NOMO-1 treated with dmso at 0.1 percent for 144 hours (cell line): ENCODE data around the gene NDUFA5.
A peak's percentile ranks its signal among the peaks of the same experiment; 100 is the strongest.

Experiments used
- DNase-seq: peaks from one replicate; lab custom pipeline; 2025; ENCODE audit not compliant: unreplicated experiment; lab: John Stamatoyannopoulos, UW

NDUFA5 gene

DNA sequence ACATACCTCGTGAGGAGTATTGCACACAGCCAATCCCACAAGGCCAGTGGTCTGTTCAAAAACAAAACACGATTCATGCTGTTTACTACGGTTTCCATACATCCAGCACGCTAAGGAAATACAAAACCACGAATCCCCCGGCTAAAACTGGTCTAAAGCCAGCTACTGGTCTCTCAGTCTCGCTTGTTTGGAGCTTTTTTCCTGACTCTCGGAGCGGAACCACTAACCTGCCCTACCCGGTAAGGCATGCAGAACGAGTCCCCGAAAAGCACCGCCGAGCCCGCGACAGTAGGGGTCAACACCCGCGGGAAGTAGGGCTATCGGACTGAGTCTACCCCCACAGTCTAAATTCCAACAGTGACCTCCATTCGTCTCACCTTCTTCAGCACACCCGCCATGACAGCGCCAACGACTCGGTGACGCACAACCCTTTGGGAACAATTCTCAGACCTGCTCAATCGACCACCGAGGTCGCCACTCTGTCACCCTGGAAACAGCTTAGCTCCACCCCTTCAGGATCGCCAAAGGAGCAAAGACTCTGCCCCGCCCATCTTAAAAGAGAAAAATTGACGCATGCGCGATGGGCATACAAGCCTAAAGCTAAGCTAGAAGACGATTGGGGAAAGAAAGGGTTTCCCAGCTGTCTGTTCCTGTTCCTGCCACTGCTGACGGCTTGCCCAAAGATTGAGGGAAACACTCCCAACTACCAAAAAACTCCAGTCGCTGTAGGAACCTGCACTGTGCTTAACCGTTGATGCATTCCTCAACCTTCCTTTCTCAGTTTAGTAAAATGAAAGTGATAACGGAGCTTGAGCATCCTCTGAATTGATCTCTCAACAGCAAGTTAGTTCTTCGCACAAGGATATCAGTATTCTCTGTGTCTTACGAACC, at the start of gene NDUFA5:
Gene NDUFA5 (minus strand): TSS at position 421 of the 891 bp plus-strand sequence. CDS start 23 bp downstream, at position 398.
- DNase-seq: peak; percentile 52

DNA sequence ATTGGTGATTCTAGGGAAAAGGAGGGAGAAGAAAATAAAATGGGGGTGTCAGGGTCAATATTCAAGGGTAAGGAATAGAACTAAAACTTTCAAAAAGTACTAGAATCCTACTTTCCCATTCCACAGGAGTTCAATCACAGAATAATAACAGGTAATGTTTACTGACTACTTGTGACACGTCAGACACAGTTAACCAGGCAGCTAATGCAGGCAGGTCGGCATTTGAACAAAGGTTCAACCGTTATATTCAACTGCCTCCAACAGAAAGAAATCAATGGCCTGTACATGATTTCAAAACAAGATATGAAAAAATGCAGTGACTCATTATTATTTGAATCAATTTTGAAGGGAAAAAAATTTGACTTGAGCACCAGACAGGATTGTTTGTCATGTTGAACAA, 47.1 kb upstream of the NDUFA5 start:
- no peak for DNase-seq

GRCh38 chr7:123602648-123603047, 45.0 kb upstream of the NDUFA5 start:
- DNase-seq: no peak

DNA sequence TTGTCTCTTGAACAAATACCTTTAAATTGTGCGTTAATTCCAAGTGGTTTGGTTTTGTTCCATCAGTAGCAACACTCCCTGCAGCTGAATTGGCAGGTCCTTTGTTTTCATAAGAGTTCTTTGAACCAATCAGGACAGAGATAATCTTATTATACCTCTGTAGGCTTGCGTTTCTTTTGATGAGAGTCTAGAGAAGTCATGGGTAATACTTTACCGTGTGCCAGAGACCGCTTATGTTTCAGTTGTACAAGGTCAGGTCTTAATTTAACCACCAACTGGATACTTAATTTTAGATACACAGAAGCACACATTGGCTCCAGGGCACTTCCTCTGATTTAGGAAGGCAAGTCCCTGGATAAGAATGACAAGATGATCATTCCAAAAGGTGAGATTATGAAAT, 43.9 kb upstream of the NDUFA5 start, which contains the start of gene ASB15:
Gene ASB15 (plus strand): TSS at position 292 of the 400 bp plus-strand sequence. CDS start 12,682 bp downstream, outside the sequence.
- DNase-seq: no peak

- no peak for DNase-seq
Measured at GRCh38 chr7:123600876-123601275, 43.3 kb upstream of the NDUFA5 start.

DNA sequence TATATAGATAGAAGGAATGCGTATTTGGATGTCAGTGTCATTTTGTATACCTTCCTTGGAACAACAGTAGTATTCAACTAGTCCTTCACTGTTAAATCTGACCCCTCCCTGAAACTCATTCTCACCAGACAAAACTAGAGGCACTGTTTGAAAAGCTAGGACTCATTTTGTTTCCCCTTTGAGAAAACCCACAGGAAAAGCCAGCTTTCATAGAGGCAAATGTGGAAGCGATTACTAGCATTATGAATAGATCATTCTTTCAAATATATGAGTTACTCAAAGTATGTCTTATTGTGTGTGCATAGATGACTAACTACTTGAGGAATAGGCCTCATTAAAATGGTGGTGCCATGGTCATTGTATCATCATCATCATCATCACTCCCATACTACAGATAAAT, 42.1 kb upstream of the NDUFA5 start:
- no peak for DNase-seq

GRCh38 chr7:123598657-123599056, 41.0 kb upstream of the NDUFA5 start:
- no peak for DNase-seq

DNA sequence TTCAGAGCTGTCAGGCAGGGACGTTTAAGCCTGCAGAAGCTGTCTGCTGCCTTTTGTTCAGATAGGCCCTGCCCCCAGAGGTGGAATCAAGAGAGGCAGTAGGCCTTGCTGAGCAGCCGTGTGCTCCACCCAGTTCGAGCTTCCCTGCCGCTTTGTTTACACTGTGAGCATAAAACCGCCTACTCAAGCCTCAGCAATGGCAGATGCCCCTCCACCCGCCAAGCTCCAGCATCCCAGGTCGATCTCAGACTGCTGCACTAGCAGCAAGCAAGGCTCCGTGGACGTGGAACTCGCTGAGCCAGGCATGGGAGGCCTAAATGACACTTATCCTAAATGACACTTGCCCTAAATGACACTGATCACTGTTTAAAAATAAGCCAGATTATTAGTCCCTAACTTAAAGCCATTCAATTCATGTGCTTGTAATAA, 37.2 kb upstream of the NDUFA5 start:
- no peak for DNase-seq

GRCh38 chr7:123588376-123588775, 30.8 kb upstream of the NDUFA5 start:
- no peak for DNase-seq

DNA sequence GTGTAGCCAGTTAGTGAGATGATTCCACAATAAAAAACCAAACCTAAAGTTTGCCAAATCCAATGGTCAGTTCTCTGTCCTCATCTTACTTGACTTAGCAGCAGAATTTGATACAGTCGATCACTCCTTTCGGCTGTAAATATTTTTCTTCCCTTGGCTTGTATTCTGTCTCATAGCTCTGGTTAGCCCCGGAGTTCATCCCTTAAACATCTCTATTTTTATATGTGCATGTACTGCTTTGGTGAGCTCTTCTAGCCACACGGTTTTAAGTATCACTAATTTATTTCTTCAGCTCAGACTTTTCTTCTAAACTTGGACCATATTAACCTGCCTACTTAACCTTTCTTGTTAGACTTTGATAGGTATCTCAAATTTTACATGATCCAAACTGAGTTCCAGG, 26.2 kb upstream of the NDUFA5 start:
- no peak for DNase-seq

GRCh38 chr7:123581162-123581459, 23.5 kb upstream of the NDUFA5 start:
- DNase-seq: no peak

- no peak for DNase-seq
Measured at GRCh38 chr7:123580406-123581161, 23.0 kb upstream of the NDUFA5 start.

DNA sequence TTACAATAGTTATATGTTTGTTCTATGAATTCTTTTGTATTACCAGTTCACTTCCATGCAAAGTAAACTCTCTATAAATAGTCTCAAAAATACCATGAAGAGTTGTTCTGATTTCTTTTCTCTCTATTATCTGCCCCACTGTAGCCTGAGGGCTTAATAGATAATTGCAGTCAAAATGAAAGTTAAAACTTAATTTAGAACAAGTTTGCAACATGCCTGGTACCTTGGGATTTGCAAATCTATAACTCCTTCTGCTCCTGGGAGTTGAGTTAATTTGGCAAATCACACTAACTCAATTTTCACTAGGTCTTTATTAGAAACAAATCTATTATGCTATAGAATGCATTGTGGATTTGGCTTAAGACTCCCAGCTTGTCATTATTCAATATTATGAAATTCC, 21.8 kb upstream of the NDUFA5 start:
- no peak for DNase-seq

DNA sequence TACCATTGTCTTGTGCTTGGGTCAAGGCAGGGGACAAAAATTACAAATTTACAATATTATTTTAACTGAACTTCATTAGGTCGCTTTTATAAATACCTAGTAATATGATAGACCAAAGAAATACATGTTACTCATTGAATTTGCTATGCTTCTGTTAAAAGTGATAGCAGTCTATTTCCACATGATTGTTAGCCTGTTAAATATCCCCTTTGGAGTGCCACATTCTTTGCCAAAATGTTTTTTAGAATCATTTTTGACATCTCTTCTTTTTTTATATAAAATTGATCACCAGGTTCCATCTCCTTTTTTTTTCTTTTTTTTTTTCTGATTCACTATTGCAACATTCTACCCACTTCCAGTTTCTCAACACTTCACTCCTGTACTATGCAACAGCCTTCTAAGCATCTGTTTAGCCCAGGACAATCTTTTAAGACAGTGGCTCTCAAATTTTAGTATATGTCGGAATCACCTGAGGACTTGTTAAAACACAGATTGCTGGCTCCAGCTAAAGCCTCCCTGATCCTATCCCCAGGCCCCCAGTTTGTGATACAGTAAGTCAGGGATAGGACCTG, 16.4 kb upstream of the NDUFA5 start:
- DNase-seq: no peak

- DNase-seq: no peak
Measured at GRCh38 chr7:123573341-123573740, 15.7 kb upstream of the NDUFA5 start.

- DNase-seq: no peak
Measured at GRCh38 chr7:123571684-123572083, 14.1 kb upstream of the NDUFA5 start.

DNA sequence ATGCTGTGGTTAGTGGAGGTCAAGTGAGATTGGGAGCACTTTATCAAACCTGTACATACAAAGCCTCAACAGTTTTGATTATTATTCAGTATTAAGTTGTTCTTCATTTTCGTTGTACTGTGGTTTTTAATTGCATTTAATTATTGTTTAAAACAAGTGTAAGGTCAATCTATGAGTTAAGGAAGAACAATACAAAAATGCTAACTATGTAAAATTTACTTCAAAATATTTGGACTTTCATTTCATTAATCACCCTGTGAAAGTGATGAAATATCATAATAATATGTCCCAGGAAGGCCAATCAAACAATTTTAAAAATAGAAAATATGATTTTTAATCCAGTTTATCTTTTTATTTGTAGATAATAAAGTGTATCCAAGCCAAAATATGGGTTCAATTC, 13.6 kb upstream of the NDUFA5 start:
- no peak for DNase-seq

GRCh38 chr7:123570390-123571182, 13.0 kb upstream of the NDUFA5 start:
- DNase-seq: no peak

- no peak for DNase-seq
Measured at GRCh38 chr7:123569352-123570010, 11.9 kb upstream of the NDUFA5 start.

DNA sequence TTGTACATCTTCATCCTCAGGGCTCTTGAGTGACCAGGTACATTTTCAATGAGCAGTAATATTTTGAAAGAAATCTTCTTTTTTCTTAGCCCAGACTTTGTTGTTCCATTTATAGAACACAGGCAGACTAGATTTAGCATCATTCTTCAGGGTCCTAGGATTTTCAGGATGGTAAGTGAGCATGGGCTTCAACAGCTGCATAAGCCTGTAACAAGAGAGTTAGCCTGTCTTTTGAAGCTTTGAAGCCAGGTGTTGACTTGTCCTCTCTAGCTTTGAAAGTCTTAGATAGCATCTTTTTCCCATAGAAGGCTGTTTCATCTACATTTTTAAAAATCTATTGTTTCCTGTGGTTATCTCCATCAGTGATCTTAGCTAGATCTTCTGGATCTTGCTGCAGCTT, 4.5 kb upstream of the NDUFA5 start:
- DNase-seq: no peak
